HG03045 (cell line): ENCODE results near the gene GLDC.

ENCODE experiments used
- ATAC-seq: cut with Tn5 transposase; IDR thresholded peaks from one replicate; pipeline ENCODE4 v1.9.1; 2021; ENCODE audit warnings: mild to moderate bottlenecking, moderate library complexity; ENCODE audit not compliant: unreplicated experiment

GLDC gene

GRCh38 chr9:6525326-6526045, 120.0 kb downstream of the GLDC start:
- ATAC-seq = no peak

GRCh38 chr9:6522263-6522662, 123.3 kb downstream of the GLDC start:
- no peak for ATAC-seq

GRCh38 chr9:6512085-6512657, 133.4 kb downstream of the GLDC start:
- ATAC-seq = no peak

- ATAC-seq = no peak
These were observed 139.0 kb downstream of the GLDC start for GRCh38 chr9:6506571-6506970.

GRCh38 chr9:6502399-6502798, 143.1 kb downstream of the GLDC start:
- no peak for ATAC-seq

- ATAC-seq = no peak
These were observed 143.9 kb downstream of the GLDC start for GRCh38 chr9:6501526-6502210.

- ATAC-seq = no peak
These were observed 146.5 kb downstream of the GLDC start for GRCh38 chr9:6498982-6499381.

- no peak for ATAC-seq
These were observed 150.1 kb downstream of the GLDC start for GRCh38 chr9:6495466-6495865.

GRCh38 chr9:6490863-6491262, 154.7 kb downstream of the GLDC start:
- no peak for ATAC-seq

GRCh38 chr9:6489099-6489498, 156.4 kb downstream of the GLDC start:
- ATAC-seq = no peak

GRCh38 chr9:6488395-6488794, 157.1 kb downstream of the GLDC start:
- no peak for ATAC-seq

- ATAC-seq = no peak
These were observed 161.3 kb downstream of the GLDC start for GRCh38 chr9:6484210-6484609.
